SH-SY5Y (cell line): ENCODE data around the gene FBXO27.

Source experiments
- GATA2 ChIP-seq: IDR thresholded peaks from 2 replicates; pipeline ENCODE4 v1.6.1; 2011; ENCODE audit warnings: mild to moderate bottlenecking, low read depth, low read length
- GATA3 ChIP-seq: IDR thresholded peaks from 2 replicates; pipeline ENCODE4 v1.6.1; 2011; ENCODE audit warnings: low read depth, mild to moderate bottlenecking, low read length, moderate library complexity

DNA sequence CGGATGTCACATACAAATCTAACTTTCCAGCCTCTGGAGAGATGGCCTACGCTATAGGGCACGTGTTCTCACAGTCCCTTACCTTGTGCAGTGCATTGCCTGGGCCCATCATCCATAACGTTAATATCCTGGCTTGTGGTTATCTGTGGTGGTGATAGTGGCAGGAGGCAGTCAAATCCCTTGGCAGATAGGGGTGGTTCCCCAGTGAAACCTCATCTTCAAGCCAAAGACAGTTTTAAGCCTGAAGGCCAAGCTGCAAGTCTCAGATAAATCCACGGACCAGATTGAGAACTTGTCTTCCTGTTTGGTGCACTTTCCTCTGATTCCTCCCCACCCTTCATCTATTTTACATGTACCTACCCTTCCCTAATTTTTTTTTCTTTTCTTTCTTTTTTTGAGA is 52.5 kb downstream of the FBXO27 start:
- TF ChIP-seq GATA3 (no peak), GATA2 (no peak)
